DOHH2 (cell line): ENCODE data around the gene RAF1.

Experiments used
- H3F3A ChIP-seq: fragments of 200-600 bp; sonication (generic), shearing (Covaris generic); 2 replicates; pipeline ENCODE4 v1.6.0; 2016; ENCODE audit warnings: antibody characterized with exemption, mild to moderate bottlenecking; ENCODE audit not compliant: control insufficient read depth, insufficient read depth
- H3K27ac ChIP-seq: fragments of 200-600 bp; sonication (generic); 2 replicates; pipeline ENCODE4 v1.5.1; 2014; ENCODE audit warnings: low read depth, mild to moderate bottlenecking, low read length, moderate library complexity
- H3K27me3 ChIP-seq: fragments of 200-600 bp; sonication (generic); 2 replicates; pipeline ENCODE4 v1.6.1; 2014; ENCODE audit warnings: mild to moderate bottlenecking, low read length, mixed read lengths; ENCODE audit not compliant: control insufficient read depth
- H3K36me3 ChIP-seq: fragments of 200-600 bp; sonication (generic); 2 replicates; pipeline ENCODE4 v1.6.1; 2014; ENCODE audit warnings: mild to moderate bottlenecking, low read length, moderate library complexity, mixed read lengths; ENCODE audit not compliant: control insufficient read depth
- H3K4me1 ChIP-seq: fragments of 200-600 bp; sonication (generic); 2 replicates; pipeline ENCODE4 v1.6.1; 2014; ENCODE audit warnings: mild to moderate bottlenecking, low read length, mixed read lengths; ENCODE audit not compliant: control insufficient read depth
- H3K4me2 ChIP-seq: fragments of 200-600 bp; sonication (generic); 2 replicates; pipeline ENCODE4 v1.6.0; 2014; ENCODE audit warnings: mild to moderate bottlenecking, low read length, moderate library complexity
- H3K4me3 ChIP-seq: fragments of 200-600 bp; sonication (generic); 2 replicates; pipeline ENCODE4 v1.5.1; 2014; ENCODE audit warnings: mild to moderate bottlenecking, low read length, mixed read lengths
- H3K79me2 ChIP-seq: fragments of 200-600 bp; sonication (generic); 2 replicates; pipeline ENCODE4 v1.6.1; 2014; ENCODE audit warnings: mild to moderate bottlenecking, low read length, mixed read lengths; ENCODE audit not compliant: control insufficient read depth
- H3K9me2 ChIP-seq: fragments of 200-600 bp; sonication (generic); replicated peaks from 2 replicates; pipeline ENCODE4 v1.6.1; 2014; ENCODE audit warnings: mild to moderate bottlenecking, low read length, mixed read lengths; ENCODE audit not compliant: control insufficient read depth
- H3K9me3 ChIP-seq: fragments of 200-600 bp; sonication (generic); 2 replicates; pipeline ENCODE4 v1.6.1; 2014; ENCODE audit warnings: antibody characterized with exemption, low read length, mixed read lengths; ENCODE audit not compliant: control insufficient read depth, insufficient read depth
- H4K20me1 ChIP-seq: fragments of 200-600 bp; sonication (generic); 2 replicates; pipeline ENCODE4 v1.6.0; 2014; ENCODE audit warnings: low read depth, mild to moderate bottlenecking, antibody characterized with exemption, low read length, moderate library complexity; ENCODE audit not compliant: control insufficient read depth, insufficient read depth
- CTCF ChIP-seq: fragments of 200-600 bp; sonication (generic); IDR thresholded peaks from one replicate; pipeline ENCODE4 v1.5.1; 2014; ENCODE audit warnings: antibody characterized with exemption, mild to moderate bottlenecking, low read depth, low read length; ENCODE audit not compliant: poor library complexity, severe bottlenecking
- EZH2phosphoT487 ChIP-seq: fragments of 200-600 bp; sonication (generic); IDR thresholded peaks from 2 replicates; pipeline ENCODE4 v1.6.1; 2017; ENCODE audit warnings: borderline replicate concordance, mild to moderate bottlenecking, antibody characterized with exemption, low read length, moderate library complexity, mixed read lengths

The RAF1 gene

DNA sequence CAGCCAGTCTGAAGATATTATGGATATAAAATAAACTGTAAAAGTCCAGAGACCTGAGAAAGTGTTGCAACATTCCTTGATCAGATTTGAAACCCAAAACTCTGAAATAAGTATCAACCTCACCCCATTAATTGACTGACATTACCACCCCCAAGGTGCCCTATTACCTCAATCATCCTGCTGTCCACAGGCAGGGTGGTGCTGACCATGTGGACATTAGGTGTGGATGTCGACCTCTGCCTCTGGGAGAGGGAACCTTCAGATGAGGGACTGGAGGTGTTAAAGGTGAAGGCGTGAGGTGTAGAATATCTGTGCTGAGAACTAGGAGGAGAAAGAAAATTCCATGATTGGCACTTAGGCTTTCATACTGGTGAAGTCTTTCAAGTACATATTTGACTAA, 59.9 kb downstream of the RAF1 start:
- Histone ChIP-seq H3K4me3 (no peak overlapping the region), H3F3A (no peaks in the 10 kb centered on the region), H3K9me3 (no peaks in the 10 kb centered on the region), H3K36me3 (peaks cover 89% of the 10 kb centered on the region), H3K4me2 (no peak overlapping the region), H3K27ac (no peak overlapping the region), H4K20me1 (no peaks in the 10 kb centered on the region), H3K79me2 (no peaks in the 10 kb centered on the region), H3K9me2 (no peaks in the 10 kb centered on the region), H3K27me3 (no peaks in the 10 kb centered on the region), H3K4me1 (no peaks in the 10 kb centered on the region)
- no peak for TF ChIP-seq EZH2phosphoT487
- no peak for TF ChIP-seq CTCF

- peaks cover 93% of the 10 kb centered on the region for H3K36me3 ChIP-seq
- no peak for TF ChIP-seq CTCF
- TF ChIP-seq EZH2phosphoT487, result no peak
These were observed 62.8 kb downstream of the RAF1 start for GRCh38 chr3:12601072-12601471.

DNA sequence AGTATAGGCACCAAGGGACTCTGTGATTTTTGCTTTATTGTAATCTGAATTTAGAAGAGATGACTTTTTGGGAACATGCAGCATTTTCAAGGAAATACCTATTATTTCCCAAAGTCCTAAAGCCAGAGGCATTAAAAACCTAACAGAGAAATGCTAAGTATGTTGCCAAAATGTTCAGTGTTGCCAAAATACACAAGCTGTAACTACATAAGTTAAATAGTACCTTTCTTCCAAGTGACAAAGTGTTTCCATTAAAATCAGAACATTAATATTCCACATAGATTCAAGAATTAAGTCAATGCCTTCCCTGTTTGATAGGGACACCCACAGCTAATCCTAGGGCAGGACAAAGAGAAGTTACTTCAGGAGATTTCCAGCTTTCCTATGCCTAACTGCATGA, 65.0 kb downstream of the RAF1 start:
- H3K36me3 ChIP-seq, result peaks cover 94% of the 10 kb centered on the region
- H3K4me1 ChIP-seq, result no peaks in the 10 kb centered on the region
- H3F3A ChIP-seq, result no peaks in the 10 kb centered on the region
- H3K4me2 ChIP-seq, result no peak overlapping the region
- H3K9me2 ChIP-seq, result no peaks in the 10 kb centered on the region
- H3K4me3 ChIP-seq, result no peak overlapping the region
- no peaks in the 10 kb centered on the region for H3K9me3 ChIP-seq
- H3K79me2 ChIP-seq, result no peaks in the 10 kb centered on the region
- H3K27me3 ChIP-seq, result no peaks in the 10 kb centered on the region
- H3K27ac ChIP-seq, result no peak overlapping the region
- no peak for TF ChIP-seq CTCF
- TF ChIP-seq EZH2phosphoT487, result no peak
- H4K20me1 ChIP-seq, result no peaks in the 10 kb centered on the region

More at GRCh38 chr3:12601072-12601471, 62.8 kb downstream of the RAF1 start:
- Histone ChIP-seq H3K4me1 (no peaks in the 10 kb centered on the region), H3K4me3 (no peak overlapping the region), H3K27ac (no peak overlapping the region), H3K9me3 (no peaks in the 10 kb centered on the region), H3K27me3 (no peaks in the 10 kb centered on the region), H3F3A (no peaks in the 10 kb centered on the region), H3K4me2 (no peak overlapping the region), H4K20me1 (no peaks in the 10 kb centered on the region), H3K9me2 (no peaks in the 10 kb centered on the region), H3K79me2 (no peaks in the 10 kb centered on the region)

GRCh38 chr3:12593473-12593872, 70.4 kb downstream of the RAF1 start:
- peaks cover 83% of the 10 kb centered on the region for H3K36me3 ChIP-seq

More at GRCh38 chr3:12593473-12593872, 70.4 kb downstream of the RAF1 start:
- no peaks in the 10 kb centered on the region for H3K27me3 ChIP-seq
- no peak overlapping the region for H3K4me3 ChIP-seq
- H3K9me2 ChIP-seq, result no peaks in the 10 kb centered on the region
- 0 out of 2 replicates have a peak, but pooled peaks cover 2% of the 10 kb centered on the region for H3F3A ChIP-seq
- no peak for TF ChIP-seq EZH2phosphoT487
- TF ChIP-seq CTCF, result no peak
- H3K4me1 ChIP-seq, result no peaks in the 10 kb centered on the region
- H3K27ac ChIP-seq, result no peak overlapping the region
- H3K9me3 ChIP-seq, result no peaks in the 10 kb centered on the region
- no peaks in the 10 kb centered on the region for H4K20me1 ChIP-seq
- H3K4me2 ChIP-seq, result no peak overlapping the region
- H3K79me2 ChIP-seq, result no peaks in the 10 kb centered on the region
